OCI-LY3 (cell line): ENCODE measurements around the gene KRT39.

ENCODE experiments used
- H2AFZ ChIP-seq: fragments of 200-600, 300-600 bp; shearing (Covaris generic); 2 replicates; pipeline ENCODE4 v1.6.0; 2014; ENCODE audit warnings: antibody characterized with exemption, low read depth, low read length
- H3K27ac ChIP-seq: fragments of 200-600, 300-600 bp; sonication (generic); 2 replicates; pipeline ENCODE4 v1.5.1; 2014; ENCODE audit warnings: mild to moderate bottlenecking, low read length, moderate library complexity, mixed read lengths
- H3K27me3 ChIP-seq: fragments of 200-600, 300-600 bp; sonication (generic); 2 replicates; pipeline ENCODE4 v1.6.1; 2014; ENCODE audit warnings: low read depth, low read length, mixed read lengths
- H3K36me3 ChIP-seq: fragments of 200-600, 300-600 bp; sonication (generic); replicated peaks from 2 replicates; pipeline ENCODE3; 2014; ENCODE audit warnings: low read depth, low read length, mixed read lengths
- H3K4me1 ChIP-seq: fragments of 300-600, 200-600 bp; sonication (generic); 2 replicates; pipeline ENCODE4 v1.6.1; 2014; ENCODE audit warnings: low read length, mixed read lengths
- H3K4me2 ChIP-seq: fragments of 200-600, 300-600 bp; sonication (generic); 2 replicates; pipeline ENCODE4 v1.6.1; 2014; ENCODE audit warnings: low read length, mixed read lengths
- H3K4me3 ChIP-seq: fragments of 300-600, 200-600 bp; sonication (generic); 2 replicates; pipeline ENCODE4 v1.5.1; 2014; ENCODE audit warnings: antibody characterized with exemption, mild to moderate bottlenecking, low read length, moderate library complexity
- H3K79me2 ChIP-seq: fragments of 300-600, 200-600 bp; shearing (Covaris generic); 2 replicates; pipeline ENCODE4 v1.6.1; 2014; ENCODE audit warnings: mild to moderate bottlenecking, low read length, mixed read lengths
- H3K9ac ChIP-seq: fragments of 300-600, 200-600 bp; shearing (Covaris generic); 2 replicates; pipeline ENCODE4 v1.6.0; 2014; ENCODE audit warnings: mild to moderate bottlenecking, low read length, moderate library complexity
- H3K9me3 ChIP-seq: fragments of 200-600, 300-600 bp; shearing (Covaris generic); 2 replicates; pipeline ENCODE4 v1.6.1; 2014; ENCODE audit warnings: low read length, mixed read lengths; ENCODE audit not compliant: insufficient read depth
- H4K20me1 ChIP-seq: fragments of 200-600, 300-600 bp; sonication (generic); 2 replicates; pipeline ENCODE4 v1.6.1; 2016; ENCODE audit warnings: low read length, mixed read lengths; ENCODE audit not compliant: insufficient read depth
- EZH2phosphoT487 ChIP-seq: fragments of 200-600 bp; shearing (Covaris generic); IDR thresholded peaks from 2 replicates; pipeline ENCODE4 v1.6.1; 2018; ENCODE audit warnings: antibody characterized with exemption, mixed run types, low read depth
- TF ChIP-seq, protein P1 (sequence below): fragments of 200-600, 300-600 bp; sonication (generic); IDR thresholded peaks from 2 replicates; pipeline ENCODE4 v1.5.1; 2014; ENCODE audit warnings: antibody characterized with exemption, low read length, low read depth

Gene KRT39

DNA sequence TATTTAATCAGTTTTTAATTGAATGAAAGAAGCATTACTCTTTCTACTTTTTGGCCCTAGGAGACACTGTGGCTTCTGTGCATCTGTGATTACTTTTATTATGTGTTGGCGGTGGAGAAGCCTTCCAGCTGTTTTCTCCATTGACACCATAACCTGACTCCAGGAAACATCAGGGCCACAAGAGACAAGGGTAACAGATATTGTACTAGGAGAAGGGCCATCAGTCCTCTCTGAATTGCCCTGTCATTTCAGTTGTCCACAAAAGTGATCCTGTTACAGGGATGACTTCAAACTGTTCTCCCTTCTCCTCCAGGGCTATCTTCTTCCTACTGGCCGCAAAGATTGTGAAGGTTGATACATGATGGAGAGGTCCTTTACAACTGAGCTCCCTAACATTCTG, 14.6 kb downstream of the KRT39 start:
- H3K36me3 ChIP-seq = no peaks in the 10 kb centered on the region
- H3K4me3 ChIP-seq = no peak overlapping the region
- no peak overlapping the region for H2AFZ ChIP-seq
- H3K4me1 ChIP-seq = no peaks in the 10 kb centered on the region
- no peak overlapping the region for H3K27ac ChIP-seq
- no peaks in the 10 kb centered on the region for H3K79me2 ChIP-seq
- no peaks in the 10 kb centered on the region for H4K20me1 ChIP-seq
- peaks cover 46% of the 10 kb centered on the region for H3K27me3 ChIP-seq
- no peak overlapping the region for H3K9ac ChIP-seq
- H3K9me3 ChIP-seq = no peaks in the 10 kb centered on the region
- TF ChIP-seq, protein P1, sequence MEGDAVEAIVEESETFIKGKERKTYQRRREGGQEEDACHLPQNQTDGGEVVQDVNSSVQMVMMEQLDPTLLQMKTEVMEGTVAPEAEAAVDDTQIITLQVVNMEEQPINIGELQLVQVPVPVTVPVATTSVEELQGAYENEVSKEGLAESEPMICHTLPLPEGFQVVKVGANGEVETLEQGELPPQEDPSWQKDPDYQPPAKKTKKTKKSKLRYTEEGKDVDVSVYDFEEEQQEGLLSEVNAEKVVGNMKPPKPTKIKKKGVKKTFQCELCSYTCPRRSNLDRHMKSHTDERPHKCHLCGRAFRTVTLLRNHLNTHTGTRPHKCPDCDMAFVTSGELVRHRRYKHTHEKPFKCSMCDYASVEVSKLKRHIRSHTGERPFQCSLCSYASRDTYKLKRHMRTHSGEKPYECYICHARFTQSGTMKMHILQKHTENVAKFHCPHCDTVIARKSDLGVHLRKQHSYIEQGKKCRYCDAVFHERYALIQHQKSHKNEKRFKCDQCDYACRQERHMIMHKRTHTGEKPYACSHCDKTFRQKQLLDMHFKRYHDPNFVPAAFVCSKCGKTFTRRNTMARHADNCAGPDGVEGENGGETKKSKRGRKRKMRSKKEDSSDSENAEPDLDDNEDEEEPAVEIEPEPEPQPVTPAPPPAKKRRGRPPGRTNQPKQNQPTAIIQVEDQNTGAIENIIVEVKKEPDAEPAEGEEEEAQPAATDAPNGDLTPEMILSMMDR = no peak
- no peak for TF ChIP-seq EZH2phosphoT487
- H3K4me2 ChIP-seq = no peak overlapping the region

GRCh38 chr17:40951011-40951622, 15.6 kb downstream of the KRT39 start:
- Histone ChIP-seq H3K4me1 (no peaks in the 10 kb centered on the region), H3K27me3 (peaks cover 47% of the 10 kb centered on the region), H3K9me3 (no peaks in the 10 kb centered on the region), H3K9ac (no peak overlapping the region), H3K4me3 (no peak overlapping the region), H3K36me3 (no peaks in the 10 kb centered on the region), H3K79me2 (no peaks in the 10 kb centered on the region), H3K4me2 (no peak overlapping the region), H4K20me1 (no peaks in the 10 kb centered on the region), H3K27ac (no peak overlapping the region), H2AFZ (no peak overlapping the region)
- TF ChIP-seq EZH2phosphoT487 = no peak
- TF ChIP-seq, protein P1 = no peak

DNA sequence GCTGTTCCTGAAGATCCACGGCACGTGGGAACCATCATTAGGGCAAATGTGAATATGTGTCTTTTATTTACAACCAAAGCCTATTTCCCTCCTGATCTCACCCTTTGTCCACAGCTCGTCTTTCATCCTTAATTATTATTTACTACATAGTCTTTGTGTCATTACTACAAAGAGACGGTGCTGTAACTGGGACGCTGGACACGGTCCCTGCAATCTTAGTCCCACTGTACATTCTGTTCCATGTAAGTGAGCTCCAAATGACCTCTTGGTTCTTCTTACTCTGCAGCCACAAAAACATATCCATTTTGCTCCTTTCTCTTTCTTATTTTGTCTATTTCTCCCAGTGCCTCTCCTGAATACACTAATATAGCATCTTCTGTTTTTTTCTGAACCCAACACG, 16.6 kb downstream of the KRT39 start:
- H3K9me3 ChIP-seq = no peaks in the 10 kb centered on the region
- no peak overlapping the region for H3K4me2 ChIP-seq

GRCh38 chr17:40949418-40949817, 17.3 kb downstream of the KRT39 start:
- no peak for TF ChIP-seq EZH2phosphoT487
- TF ChIP-seq, protein P1 = no peak
- Histone ChIP-seq H3K4me2 (no peak overlapping the region), H3K9ac (no peak overlapping the region)

More for the DNA sequence above, 16.6 kb downstream of the KRT39 start:
- H3K9ac ChIP-seq = no peak overlapping the region
- no peak overlapping the region for H3K4me3 ChIP-seq
- H3K27me3 ChIP-seq = peaks cover 51% of the 10 kb centered on the region
- no peak for TF ChIP-seq EZH2phosphoT487
- TF ChIP-seq, protein P1 = no peak
- H3K79me2 ChIP-seq = no peaks in the 10 kb centered on the region
- no peaks in the 10 kb centered on the region for H3K4me1 ChIP-seq
- no peak overlapping the region for H2AFZ ChIP-seq
- no peaks in the 10 kb centered on the region for H3K36me3 ChIP-seq
- H3K27ac ChIP-seq = no peak overlapping the region
- no peaks in the 10 kb centered on the region for H4K20me1 ChIP-seq

More at GRCh38 chr17:40949418-40949817, 17.3 kb downstream of the KRT39 start:
- no peaks in the 10 kb centered on the region for H3K36me3 ChIP-seq
- no peaks in the 10 kb centered on the region for H3K4me1 ChIP-seq
- H3K9me3 ChIP-seq = no peaks in the 10 kb centered on the region
- no peak overlapping the region for H3K27ac ChIP-seq
- no peak overlapping the region for H2AFZ ChIP-seq
- no peaks in the 10 kb centered on the region for H4K20me1 ChIP-seq
- H3K27me3 ChIP-seq = peaks cover 50% of the 10 kb centered on the region
- H3K4me3 ChIP-seq = no peak overlapping the region
- no peaks in the 10 kb centered on the region for H3K79me2 ChIP-seq
